8988T (cell line): ENCODE measurements around the gene SLC48A1.
A peak's percentile ranks its signal among the peaks of the same experiment; 100 is the strongest.

Source experiments
- DNase-seq: peaks from one replicate; pipeline ENCODE4 v3.0.0; 2011

Gene SLC48A1

GRCh38 chr12:47773062-47773857 lies at the start of gene SLC48A1:
Gene SLC48A1, plus strand, starts transcription at chr12:47773238. Its CDS starts 67 bp downstream, at chr12:47773305.
- DNase-seq, result peak; percentile 99

- no peak for DNase-seq
These were observed 47.8 kb upstream of the SLC48A1 start, which contains the start of gene ENDOU for GRCh38 chr12:47725091-47725772. Gene ENDOU, minus strand, starts transcription at chr12:47725490. Its CDS starts 77 bp downstream, at chr12:47725413.

GRCh38 chr12:47725893-47726292 lies 47.1 kb upstream of the SLC48A1 start:
- no peak for DNase-seq

GRCh38 chr12:47729233-47729632 lies 43.8 kb upstream of the SLC48A1 start:
- no peak for DNase-seq

GRCh38 chr12:47730341-47730744 lies 42.7 kb upstream of the SLC48A1 start:
- no peak for DNase-seq

GRCh38 chr12:47731723-47732122 lies 41.3 kb upstream of the SLC48A1 start:
- no peak for DNase-seq

- DNase-seq, result no peak
These were observed 40.5 kb upstream of the SLC48A1 start for GRCh38 chr12:47732504-47732903.

- DNase-seq, result no peak
These were observed 39.9 kb upstream of the SLC48A1 start for GRCh38 chr12:47733142-47733541.

GRCh38 chr12:47734725-47735480 lies 38.1 kb upstream of the SLC48A1 start:
- DNase-seq, result no peak

- DNase-seq, result no peak
These were observed 37.4 kb upstream of the SLC48A1 start for GRCh38 chr12:47735649-47736048.

- DNase-seq, result no peak
These were observed 36.8 kb upstream of the SLC48A1 start for GRCh38 chr12:47736216-47736615.

GRCh38 chr12:47736877-47737676 lies 36.0 kb upstream of the SLC48A1 start:
- DNase-seq, result no peak

GRCh38 chr12:47737936-47738594 lies 35.0 kb upstream of the SLC48A1 start:
- no peak for DNase-seq

GRCh38 chr12:47739297-47739696 lies 33.7 kb upstream of the SLC48A1 start:
- no peak for DNase-seq

GRCh38 chr12:47739979-47740378 lies 33.1 kb upstream of the SLC48A1 start:
- DNase-seq, result no peak

GRCh38 chr12:47740606-47741339 lies 32.3 kb upstream of the SLC48A1 start:
- no peak for DNase-seq

GRCh38 chr12:47741340-47741703 lies 31.7 kb upstream of the SLC48A1 start:
- DNase-seq, result no peak

GRCh38 chr12:47742253-47742825 lies 30.7 kb upstream of the SLC48A1 start:
- no peak for DNase-seq

- no peak for DNase-seq
These were observed 29.7 kb upstream of the SLC48A1 start for GRCh38 chr12:47743311-47743860.

GRCh38 chr12:47744005-47744651 lies 28.9 kb upstream of the SLC48A1 start:
- DNase-seq, result no peak
